NCI-H128 (cell line): Measurements from ENCODE around the gene COLEC12.
"Not testable (repeated sequence)": the region's sequence is repeated elsewhere in the genome, so short reads cannot be mapped to it uniquely, and the experiment has no call there.

ENCODE experiments used
- DNase-seq: peaks from one replicate; lab custom pipeline; 2025; ENCODE audit not compliant: unreplicated experiment; lab: John Stamatoyannopoulos, UW

Gene COLEC12

GRCh38 chr18:332007-332406 lies 168.5 kb downstream of the COLEC12 start:
- DNase-seq, result no peak

- no peak for DNase-seq
Observed at GRCh38 chr18:331221-331821, 169.2 kb downstream of the COLEC12 start.

- no peak for DNase-seq
Observed at GRCh38 chr18:328928-329327, 171.6 kb downstream of the COLEC12 start.

GRCh38 chr18:326846-327245 lies 173.7 kb downstream of the COLEC12 start:
- no peak for DNase-seq

GRCh38 chr18:323253-323622 lies 177.3 kb downstream of the COLEC12 start:
- DNase-seq, result no peak

GRCh38 chr18:321865-322467 lies 178.5 kb downstream of the COLEC12 start:
- DNase-seq, result no peak

GRCh38 chr18:320155-320554 lies 180.3 kb downstream of the COLEC12 start:
- DNase-seq, result no peak

- no peak for DNase-seq
Observed at GRCh38 chr18:319720-320119, 180.8 kb downstream of the COLEC12 start.

- no peak for DNase-seq
Observed at GRCh38 chr18:318791-319291, 181.7 kb downstream of the COLEC12 start.

- DNase-seq, result no peak
Observed at GRCh38 chr18:317618-318017, 182.9 kb downstream of the COLEC12 start.

- DNase-seq, result no peak
Observed at GRCh38 chr18:316393-316792, 184.1 kb downstream of the COLEC12 start.

- no peak for DNase-seq
Observed at GRCh38 chr18:313931-314330, 186.6 kb downstream of the COLEC12 start.

- no peak for DNase-seq
Observed at GRCh38 chr18:312415-312814, 188.1 kb downstream of the COLEC12 start.

GRCh38 chr18:310042-310441 lies 190.5 kb downstream of the COLEC12 start:
- no peak for DNase-seq

- not testable (repeated sequence) for DNase-seq
Observed at GRCh38 chr18:308086-308485, 192.4 kb downstream of the COLEC12 start.

- no peak for DNase-seq
Observed at GRCh38 chr18:306608-307255, 193.8 kb downstream of the COLEC12 start.

GRCh38 chr18:305003-305501 lies 195.4 kb downstream of the COLEC12 start:
- DNase-seq, result no peak

GRCh38 chr18:303607-304006 lies 196.9 kb downstream of the COLEC12 start:
- DNase-seq, result no peak

- no peak for DNase-seq
Observed at GRCh38 chr18:303011-303410, 197.5 kb downstream of the COLEC12 start.

GRCh38 chr18:302097-302496 lies 198.4 kb downstream of the COLEC12 start:
- DNase-seq, result no peak

- no peak for DNase-seq
Observed at GRCh38 chr18:297936-298335, 202.6 kb downstream of the COLEC12 start.

- DNase-seq, result no peak
Observed at GRCh38 chr18:295756-296490, 204.6 kb downstream of the COLEC12 start.
